IMR-90 (cell line): ENCODE measurements around the gene SH3BP2. TPM values are rescaled to one million over a fixed set of nuclear protein-coding genes. Genes with fewer than 3 reads are reported as not detected.

Experiments used
- CHD1 ChIP-seq: IDR thresholded peaks from 2 replicates; pipeline ENCODE4 v1.6.1; 2012; ENCODE audit warnings: low read depth, low read length, improper control_type of control experiment
- ELK1 ChIP-seq: fragments of 150-350 bp; IDR thresholded peaks from 2 replicates; pipeline ENCODE4 v1.6.1; 2016; ENCODE audit warnings: low read depth, mild to moderate bottlenecking, low read length, moderate library complexity, borderline replicate concordance
- MAFK ChIP-seq: IDR thresholded peaks from 2 replicates; pipeline ENCODE4 v1.6.1; 2012; ENCODE audit warnings: low read depth, low read length, improper control_type of control experiment
- MAZ ChIP-seq: IDR thresholded peaks from 2 replicates; pipeline ENCODE4 v1.6.1; 2012; ENCODE audit warnings: low read depth, mild to moderate bottlenecking, low read length, improper control_type of control experiment, moderate library complexity, borderline replicate concordance
- RAD21 ChIP-seq: IDR thresholded peaks from 2 replicates; pipeline ENCODE4 v1.6.1; 2012; ENCODE audit warnings: low read length, improper control_type of control experiment
- RCOR1 ChIP-seq: IDR thresholded peaks from 2 replicates; pipeline ENCODE4 v1.6.1; 2012; ENCODE audit warnings: mild to moderate bottlenecking, low read length, improper control_type of control experiment; ENCODE audit not compliant: insufficient replicate concordance
- polyA plus RNA-seq, 3 experiments: library from polyadenylated mRNA; depleted of rRNA; stranded (reverse); fragments of >200 nt; gene quantifications; 2 replicates each; pipeline ENCODE4 v1.2.3, GENCODE V29; 2012; ENCODE audit warnings: low replicate concordance in 1 of 3
- total RNA-seq: library from RNA; depleted of rRNA; stranded (reverse); fragments of >200 nt; gene quantifications from 2 replicates; pipeline ENCODE4 v1.2.3, GENCODE V29; 2012

The SH3BP2 gene
- total and polyA plus RNA-seq, 2 of the 4 experiments (the other 2 are of a cell fraction): 9.0 to 37.2 TPM

- TF ChIP-seq ELK1: no peak
- TF ChIP-seq MAFK: no peak
- TF ChIP-seq CHD1: no peak
- TF ChIP-seq RCOR1: no peak
- no peak for TF ChIP-seq MAZ
- TF ChIP-seq RAD21: no peak
Measured at GRCh38 chr4:2795300-2795892, 2.5 kb downstream of the SH3BP2 start (continued).
